Trophoblast cell (in vitro differentiated cells and primary cell): ENCODE data around the gene MYBBP1A.
A peak's percentile ranks its signal among the peaks of the same experiment; 100 is the strongest.

Source experiments
- DNase-seq, 2 donors: peaks; one replicate each; pipeline ENCODE4 v3.0.0-alpha.2; 2016
- H2AFZ ChIP-seq: 2 replicates; pipeline ENCODE4 v1.6.1; 2013; ENCODE audit warnings: low read length, moderate library complexity, mild to moderate bottlenecking; ENCODE audit not compliant: insufficient read depth, poor library complexity
- H2AK5ac ChIP-seq: 2 replicates; pipeline ENCODE4 v1.6.1; 2013; ENCODE audit warnings: mild to moderate bottlenecking, low read length
- H2BK120ac ChIP-seq: 2 replicates; pipeline ENCODE4 v1.6.1; 2013; ENCODE audit warnings: low read length, mild to moderate bottlenecking, moderate library complexity; ENCODE audit not compliant: insufficient read depth, poor library complexity
- H2BK12ac ChIP-seq: 2 replicates; pipeline ENCODE4 v1.6.1; 2013; ENCODE audit warnings: mild to moderate bottlenecking, low read length, moderate library complexity
- H2BK5ac ChIP-seq: 2 replicates; pipeline ENCODE4 v1.6.1; 2013; ENCODE audit warnings: low read length, low read depth, moderate library complexity, mild to moderate bottlenecking; ENCODE audit not compliant: poor library complexity
- H3K14ac ChIP-seq: 2 replicates; pipeline ENCODE4 v1.6.1; 2013; ENCODE audit warnings: mild to moderate bottlenecking, low read length
- H3K18ac ChIP-seq: 2 replicates; pipeline ENCODE4 v1.6.1; 2013; ENCODE audit warnings: mild to moderate bottlenecking, low read length
- H3K23ac ChIP-seq: 2 replicates; pipeline ENCODE4 v1.6.1; 2013; ENCODE audit warnings: low read length
- H3K27ac ChIP-seq: 2 replicates; pipeline ENCODE4 v1.5.1; 2013; ENCODE audit warnings: low read depth, mild to moderate bottlenecking, inconsistent platforms, low read length, moderate library complexity
- H3K27me3 ChIP-seq: 2 replicates; pipeline ENCODE4 v1.6.1; 2013; ENCODE audit warnings: inconsistent platforms, mild to moderate bottlenecking, low read length, moderate library complexity; ENCODE audit not compliant: insufficient read depth
- H3K36me3 ChIP-seq, 2 experiments: 1 replicate in 1 of 2; 2 replicates in 1 of 2; pipeline ENCODE4 v1.6.1; 2013; ENCODE audit warnings: low read length in 2 of 2, mild to moderate bottlenecking in 2 of 2, moderate library complexity in 1 of 2; ENCODE audit not compliant: insufficient read depth in 2 of 2, control insufficient read depth in 1 of 2
- H3K4ac ChIP-seq: 2 replicates; pipeline ENCODE4 v1.6.1; 2013; ENCODE audit warnings: low read depth, mild to moderate bottlenecking, low read length, moderate library complexity
- H3K4me1 ChIP-seq, 2 experiments: 1 replicate in 1 of 2; 2 replicates in 1 of 2; pipeline ENCODE4 v1.6.1; 2013; ENCODE audit warnings: low read length in 2 of 2, mild to moderate bottlenecking in 2 of 2, moderate library complexity in 1 of 2; ENCODE audit not compliant: insufficient read depth in 2 of 2, control insufficient read depth in 1 of 2
- H3K4me2 ChIP-seq: 2 replicates; pipeline ENCODE4 v1.6.1; 2013; ENCODE audit warnings: inconsistent platforms, mild to moderate bottlenecking, low read length, moderate library complexity
- H3K4me3 ChIP-seq: 2 replicates; pipeline ENCODE4 v1.5.1; 2013; ENCODE audit warnings: mild to moderate bottlenecking, low read depth, low read length, inconsistent platforms
- H3K79me1 ChIP-seq: one replicate; pipeline ENCODE4 v1.6.1; 2013; ENCODE audit warnings: low read length
- H3K79me2 ChIP-seq: 2 replicates; pipeline ENCODE4 v1.6.1; 2013; ENCODE audit warnings: low read length, mild to moderate bottlenecking; ENCODE audit not compliant: control insufficient read depth, insufficient read depth, poor library complexity
- H3K9ac ChIP-seq: 2 replicates; pipeline ENCODE4 v1.6.1; 2013; ENCODE audit warnings: mild to moderate bottlenecking, low read length
- H3K9me3 ChIP-seq: 2 replicates; pipeline ENCODE4 v1.6.1; 2013; ENCODE audit warnings: low read depth, mild to moderate bottlenecking, control low read depth, inconsistent platforms, low read length; ENCODE audit not compliant: insufficient read depth
- H4K12ac ChIP-seq: 2 replicates; pipeline ENCODE4 v1.6.1; 2013; ENCODE audit warnings: low read depth, mild to moderate bottlenecking, low read length, moderate library complexity
- H4K8ac ChIP-seq: 2 replicates; pipeline ENCODE4 v1.6.1; 2013; ENCODE audit warnings: low read depth, mild to moderate bottlenecking, low read length, moderate library complexity
- H4K91ac ChIP-seq: one replicate; pipeline ENCODE4 v1.6.1; 2013; ENCODE audit warnings: low read depth, mild to moderate bottlenecking, low read length, moderate library complexity
- whole genome bisulfite sequencing: extraction: QIAGEN DNeasy Blood & Tissue Kit; methylation state at CpG from one replicate; pipeline ENCODE4 v1.1.7; 2013; ENCODE audit warnings: missing lambda C conversion rate; ENCODE audit not compliant: insufficient read length, insufficient coverage; ENCODE audit errors: extremely low coverage; 5-methylcytosine and 5-hydroxymethylcytosine counted together

The MYBBP1A gene

DNA sequence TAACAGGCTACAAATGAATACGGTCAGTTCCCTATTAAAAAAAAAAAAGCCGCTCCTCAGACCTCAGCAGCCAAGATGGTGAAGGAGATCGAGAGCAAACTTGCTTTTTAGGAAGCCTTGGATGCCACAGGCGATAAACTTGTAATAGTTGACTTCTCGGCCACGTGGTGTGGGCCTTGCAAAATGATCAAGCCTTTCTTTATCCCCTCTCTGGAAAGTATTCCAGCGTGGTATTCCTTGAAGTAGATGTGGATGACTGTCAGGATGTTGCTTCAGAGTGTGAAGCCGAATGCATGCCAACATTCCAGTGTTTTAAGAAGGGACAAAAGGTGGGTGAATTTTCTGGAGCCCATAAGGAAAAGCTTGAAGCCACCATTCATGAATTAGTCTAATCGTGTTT lies 16.9 kb upstream of the MYBBP1A start:
- Histone ChIP-seq H3K14ac (no peak overlapping the region), H3K9ac (no peak overlapping the region), H3K4me3 (no peak overlapping the region), H2AK5ac (no peak overlapping the region), H4K91ac (no peak overlapping the region), H2AFZ (no peak overlapping the region), H2BK12ac (no peak overlapping the region), H3K36me3 (no peaks in the 10 kb centered on the region), H2BK5ac (no peak overlapping the region), H3K4me1 (peaks cover 12 to 17% of the 10 kb centered on the region in 2 experiments), H3K18ac (no peak overlapping the region), H3K23ac (no peak overlapping the region), H3K4me2 (no peak overlapping the region), H3K4ac (no peak overlapping the region), H4K8ac (no peak overlapping the region), H3K27ac (no peak overlapping the region), H3K27me3 (no peaks in the 10 kb centered on the region), H3K79me1 (peaks cover 9% of the 10 kb centered on the region), H3K9me3 (peaks cover 5% of the 10 kb centered on the region), H4K12ac (no peak overlapping the region), H3K79me2 (no peaks in the 10 kb centered on the region), H2BK120ac (no peak overlapping the region)
- WGBS = no CpG with 5 or more reads among the region's 9 CpGs
- DNase-seq = no peak

- Histone ChIP-seq H2AK5ac (no peak overlapping the region), H2BK5ac (no peak overlapping the region), H3K18ac (no peak overlapping the region), H3K4me2 (no peak overlapping the region), H3K14ac (no peak overlapping the region), H3K79me1 (no peaks in the 10 kb centered on the region), H4K12ac (no peak overlapping the region), H3K27me3 (no peaks in the 10 kb centered on the region), H3K23ac (no peak overlapping the region), H3K36me3 (no peaks in the 10 kb centered on the region), H2BK120ac (no peak overlapping the region), H3K79me2 (no peaks in the 10 kb centered on the region), H3K4ac (no peak overlapping the region), H3K4me1 (peaks cover 2 to 4% of the 10 kb centered on the region in 2 experiments), H3K27ac (no peak overlapping the region), H3K4me3 (no peak overlapping the region), H2BK12ac (no peak overlapping the region), H4K8ac (no peak overlapping the region), H3K9ac (no peak overlapping the region), H2AFZ (no peak overlapping the region), H4K91ac (no peak overlapping the region), H3K9me3 (peaks cover 2% of the 10 kb centered on the region)
- DNase-seq = no peak
- no CpG with 5 or more reads among the region's 1 CpG for WGBS
Observed at GRCh38 chr17:4569591-4569990, 14.4 kb upstream of the MYBBP1A start.

- Histone ChIP-seq H4K8ac (no peak overlapping the region), H3K36me3 (no peaks in the 10 kb centered on the region), H4K91ac (peak overlapping the region; percentile 45), H2BK5ac (no peak overlapping the region), H3K27me3 (no peaks in the 10 kb centered on the region), H3K9ac (no peak overlapping the region), H3K4ac (no peak overlapping the region), H3K27ac (no peak overlapping the region), H3K4me1 (no peaks in the 10 kb centered on the region), H2AFZ (no peak overlapping the region), H3K18ac (no peak overlapping the region), H2BK120ac (no peak overlapping the region), H3K79me1 (no peaks in the 10 kb centered on the region), H3K79me2 (no peaks in the 10 kb centered on the region), H3K4me3 (no peak overlapping the region), H2BK12ac (peak overlapping the region; percentile 73), H2AK5ac (no peak overlapping the region), H3K9me3 (no peaks in the 10 kb centered on the region), H4K12ac (no peak overlapping the region), H3K23ac (no peak overlapping the region), H3K4me2 (peak overlapping the region; percentile 17), H3K14ac (no peak overlapping the region)
- DNase-seq = peak; percentile 42 to 82
- no CpG with 5 or more reads among the region's 5 CpGs for WGBS
Observed at GRCh38 chr17:4566785-4567184, 11.6 kb upstream of the MYBBP1A start.

DNA sequence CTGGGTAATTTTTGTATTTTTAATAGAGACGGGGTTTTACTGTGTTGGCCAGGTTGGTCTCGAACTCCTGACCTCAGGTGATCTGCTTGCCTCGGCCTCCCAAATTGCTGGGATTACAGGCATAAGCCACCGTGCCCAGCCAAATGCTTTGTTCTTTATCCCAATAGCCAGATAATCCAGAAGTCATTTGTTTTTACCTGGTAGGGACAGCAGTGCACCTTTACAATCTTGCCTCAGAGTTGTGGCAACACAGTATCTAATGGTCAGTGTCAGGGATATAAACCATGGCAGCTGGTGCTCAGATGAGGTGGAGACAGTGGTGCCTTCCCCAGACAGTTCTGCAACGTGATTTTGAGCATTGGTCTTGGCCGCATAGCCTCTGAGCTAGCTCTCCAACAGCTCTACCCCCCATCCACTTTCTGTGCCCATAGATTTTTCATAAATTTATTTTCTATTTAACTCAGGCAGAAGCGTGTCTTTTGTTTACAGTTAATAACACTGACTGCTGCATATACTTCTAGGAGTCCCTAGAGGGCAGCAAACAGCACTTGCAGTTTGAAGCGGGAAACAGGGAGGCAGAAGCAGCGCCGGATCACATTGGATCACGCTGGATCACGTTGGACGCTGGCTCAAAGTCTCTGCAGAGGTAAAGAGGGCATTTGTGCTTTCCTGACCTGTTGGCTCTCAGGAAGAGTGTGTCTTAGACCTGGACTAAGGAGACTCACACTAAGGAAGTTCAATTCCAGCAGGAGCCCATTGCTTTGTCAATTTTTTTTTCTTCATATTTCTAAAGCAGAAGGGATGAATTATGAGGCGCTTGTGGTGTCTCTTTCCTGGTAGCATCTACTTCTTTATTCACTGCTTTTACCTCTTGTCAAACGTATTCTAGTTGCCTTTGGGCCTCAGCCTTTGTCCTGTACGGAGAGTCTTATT lies 10.3 kb upstream of the MYBBP1A start:
- H2BK120ac ChIP-seq = no peak overlapping the region
- DNase-seq = peak; percentile 29 to 86
- no peak overlapping the region for H3K4me3 ChIP-seq
- no peak overlapping the region for H3K27ac ChIP-seq
- no peaks in the 10 kb centered on the region for H3K79me1 ChIP-seq
- no peak overlapping the region for H3K4ac ChIP-seq
- H4K12ac ChIP-seq = no peak overlapping the region
- H2AK5ac ChIP-seq = no peak overlapping the region
- no peaks in the 10 kb centered on the region for H3K4me1 ChIP-seq
- no peaks in the 10 kb centered on the region for H3K36me3 ChIP-seq
- no peak overlapping the region for H2AFZ ChIP-seq
- H3K23ac ChIP-seq = no peak overlapping the region
- H3K9ac ChIP-seq = no peak overlapping the region
- no peak overlapping the region for H3K14ac ChIP-seq
- no peak overlapping the region for H3K4me2 ChIP-seq
- no peaks in the 10 kb centered on the region for H3K27me3 ChIP-seq
- H2BK12ac ChIP-seq = no peak overlapping the region
- no peak overlapping the region for H4K91ac ChIP-seq
- H2BK5ac ChIP-seq = no peak overlapping the region
- H4K8ac ChIP-seq = no peak overlapping the region
- WGBS = no CpG with 5 or more reads among the region's 16 CpGs
- no peak overlapping the region for H3K18ac ChIP-seq
- no peaks in the 10 kb centered on the region for H3K79me2 ChIP-seq
- no peaks in the 10 kb centered on the region for H3K9me3 ChIP-seq
